Measurements from ENCODE around the gene MPO. TPM values are rescaled to one million over a fixed set of nuclear protein-coding genes. Genes with fewer than 3 reads are reported as not detected.
A peak's percentile ranks its signal among the peaks of the same experiment; 100 is the strongest.

The MPO gene
- total RNA-seq, 2 donors from 2014 or later, result not detected

- Mint-ChIP-seq H3K4me3 (no peak overlapping the region), H3K4me1 (peaks cover 12% of the 10 kb centered on the region), H3K27me3 (ENCODE audit: insufficient read depth) (peaks cover 46% of the 10 kb centered on the region), H3K9me3 (no peaks in the 10 kb centered on the region), H3K27ac (no peak overlapping the region), H3K36me3 (ENCODE audit: low read depth) (peaks cover 6% of the 10 kb centered on the region)
- TF ChIP-seq, protein P1, sequence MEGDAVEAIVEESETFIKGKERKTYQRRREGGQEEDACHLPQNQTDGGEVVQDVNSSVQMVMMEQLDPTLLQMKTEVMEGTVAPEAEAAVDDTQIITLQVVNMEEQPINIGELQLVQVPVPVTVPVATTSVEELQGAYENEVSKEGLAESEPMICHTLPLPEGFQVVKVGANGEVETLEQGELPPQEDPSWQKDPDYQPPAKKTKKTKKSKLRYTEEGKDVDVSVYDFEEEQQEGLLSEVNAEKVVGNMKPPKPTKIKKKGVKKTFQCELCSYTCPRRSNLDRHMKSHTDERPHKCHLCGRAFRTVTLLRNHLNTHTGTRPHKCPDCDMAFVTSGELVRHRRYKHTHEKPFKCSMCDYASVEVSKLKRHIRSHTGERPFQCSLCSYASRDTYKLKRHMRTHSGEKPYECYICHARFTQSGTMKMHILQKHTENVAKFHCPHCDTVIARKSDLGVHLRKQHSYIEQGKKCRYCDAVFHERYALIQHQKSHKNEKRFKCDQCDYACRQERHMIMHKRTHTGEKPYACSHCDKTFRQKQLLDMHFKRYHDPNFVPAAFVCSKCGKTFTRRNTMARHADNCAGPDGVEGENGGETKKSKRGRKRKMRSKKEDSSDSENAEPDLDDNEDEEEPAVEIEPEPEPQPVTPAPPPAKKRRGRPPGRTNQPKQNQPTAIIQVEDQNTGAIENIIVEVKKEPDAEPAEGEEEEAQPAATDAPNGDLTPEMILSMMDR (conservative IDR thresholded peaks at IDR 0.05), result no peak
- Histone ChIP-seq H3K27ac (ENCODE audit: low read depth, low read length) (no peak overlapping the region), H3K27me3 (ENCODE audit: control insufficient read depth, insufficient read depth, low read length, poor library complexity, severe bottlenecking) (peaks cover 8% of the 10 kb centered on the region), H3K4me1 (ENCODE audit: control insufficient read depth, insufficient read depth, low read length) (no peaks in the 10 kb centered on the region), H3K36me3 (ENCODE audit: control insufficient read depth, insufficient read depth, low read length) (no peaks in the 10 kb centered on the region), H3K9me3 (ENCODE audit: control insufficient read depth, low read length) (no peaks in the 10 kb centered on the region), H3K9ac (ENCODE audit: extremely low read depth, low read length, poor library complexity, severe bottlenecking) (no peak overlapping the region), H3K4me3 (ENCODE audit: low read length) (no peak overlapping the region)
- peak; percentile 32 for DNase-seq
- 91% methylated on average over 14 to 18 of the region's 18 CpGs for WGBS, 2 experiments (ENCODE audit: insufficient coverage in 1 of 2, insufficient read length in 1 of 2)
These were observed 41.1 kb upstream of the MPO start for GRCh38 chr17:58321571-58322525.

GRCh38 chr17:58320570-58321323 is 40.0 kb upstream of the MPO start:
- 84 to 98% methylated on average over 6 to 8 of the region's 9 CpGs for WGBS, 2 experiments (ENCODE audit: insufficient coverage in 1 of 2, insufficient read length in 1 of 2)
- H3K36me3 ChIP-seq (ENCODE audit: control insufficient read depth, insufficient read depth, low read length), result no peaks in the 10 kb centered on the region
- no peak overlapping the region for H3K27ac ChIP-seq (ENCODE audit: low read depth, low read length)
- DNase-seq, result peak; percentile 37
- Mint-ChIP-seq H3K36me3 (ENCODE audit: low read depth) (peaks cover 6% of the 10 kb centered on the region), H3K27me3 (ENCODE audit: insufficient read depth) (peaks cover 39% of the 10 kb centered on the region), H3K4me3 (no peak overlapping the region), H3K4me1 (peaks cover 9% of the 10 kb centered on the region), H3K27ac (no peak overlapping the region), H3K9me3 (no peaks in the 10 kb centered on the region)
- peaks cover 8% of the 10 kb centered on the region for H3K27me3 ChIP-seq (ENCODE audit: control insufficient read depth, insufficient read depth, low read length, poor library complexity, severe bottlenecking)
- no peaks in the 10 kb centered on the region for H3K9me3 ChIP-seq (ENCODE audit: control insufficient read depth, low read length)
- TF ChIP-seq, protein P1 (conservative IDR thresholded peaks at IDR 0.05), result no peak
- H3K4me1 ChIP-seq (ENCODE audit: control insufficient read depth, insufficient read depth, low read length), result no peaks in the 10 kb centered on the region
- no peak overlapping the region for H3K4me3 ChIP-seq (ENCODE audit: low read length)
- no peak overlapping the region for H3K9ac ChIP-seq (ENCODE audit: extremely low read depth, low read length, poor library complexity, severe bottlenecking)

- Histone ChIP-seq H3K9me3 (ENCODE audit: control insufficient read depth, low read length) (no peaks in the 10 kb centered on the region), H3K36me3 (ENCODE audit: control insufficient read depth, insufficient read depth, low read length) (no peaks in the 10 kb centered on the region), H3K4me1 (ENCODE audit: control insufficient read depth, insufficient read depth, low read length) (no peaks in the 10 kb centered on the region), H3K27me3 (ENCODE audit: control insufficient read depth, insufficient read depth, low read length, poor library complexity, severe bottlenecking) (peaks cover 8% of the 10 kb centered on the region), H3K9ac (ENCODE audit: extremely low read depth, low read length, poor library complexity, severe bottlenecking) (no peak overlapping the region), H3K27ac (ENCODE audit: low read depth, low read length) (no peak overlapping the region), H3K4me3 (ENCODE audit: low read length) (no peak overlapping the region)
- H3K9me3 Mint-ChIP-seq, result no peaks in the 10 kb centered on the region
- H3K27me3 Mint-ChIP-seq (ENCODE audit: insufficient read depth), result peaks cover 36% of the 10 kb centered on the region
- H3K27ac Mint-ChIP-seq, result no peak overlapping the region
- TF ChIP-seq, protein P1 (conservative IDR thresholded peaks at IDR 0.05), result no peak
- H3K4me1 Mint-ChIP-seq, result peaks cover 7% of the 10 kb centered on the region
- DNase-seq, result no peak
- 93 to 100% methylated on average over 3 to 7 of the region's 7 CpGs for WGBS, 2 experiments (ENCODE audit: insufficient coverage in 1 of 2, insufficient read length in 1 of 2)
- H3K36me3 Mint-ChIP-seq (ENCODE audit: low read depth), result peaks cover 6% of the 10 kb centered on the region
- no peak overlapping the region for H3K4me3 Mint-ChIP-seq
These were observed 39.4 kb upstream of the MPO start for GRCh38 chr17:58320163-58320558.
